GM21619 (cell line): Measurements from ENCODE around the gene CFAP46.
"Not testable (repeated sequence)": the region's sequence is repeated elsewhere in the genome, so short reads cannot be mapped to it uniquely, and the experiment has no call there.

Experiments
- ATAC-seq: cut with Tn5 transposase; IDR thresholded peaks from one replicate; pipeline ENCODE4 v1.9.1; 2021; ENCODE audit not compliant: unreplicated experiment

Gene CFAP46

DNA sequence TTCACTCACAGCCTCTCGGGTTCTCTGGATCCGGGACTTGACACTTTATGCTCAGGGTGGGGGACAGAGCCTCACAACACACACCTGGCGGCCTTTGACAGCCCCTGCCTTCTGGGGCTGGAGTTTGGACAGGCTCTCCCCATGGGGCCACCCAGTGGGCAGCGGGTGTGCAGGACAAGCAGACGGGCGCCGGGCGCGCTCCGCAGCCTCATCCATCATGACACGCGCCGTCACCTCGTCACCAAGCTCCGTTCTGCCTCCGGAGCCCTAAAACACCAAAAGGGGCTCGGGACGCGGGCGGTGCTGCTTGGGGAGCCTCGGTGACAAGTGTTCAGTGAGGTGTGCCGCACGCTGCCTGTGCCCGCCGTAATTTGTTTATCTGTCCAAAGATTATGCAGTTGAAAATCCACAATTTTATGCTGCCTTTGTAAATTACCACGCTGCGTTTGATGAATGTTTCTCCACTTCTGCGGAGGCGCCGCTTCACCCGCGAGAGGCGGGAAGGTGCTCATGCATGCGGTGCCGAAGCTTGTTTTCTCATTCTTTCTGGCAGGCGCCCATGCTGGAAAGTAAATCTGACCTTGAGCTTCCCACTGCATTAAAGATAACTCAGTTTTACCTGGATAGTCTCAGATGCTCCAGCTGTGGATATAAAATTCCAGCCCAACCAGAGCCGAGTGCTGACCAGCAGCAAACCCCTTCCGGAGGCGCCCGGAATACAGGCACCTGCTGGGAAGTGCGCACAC is 162.6 kb downstream of the CFAP46 start:
- no peak for ATAC-seq

DNA sequence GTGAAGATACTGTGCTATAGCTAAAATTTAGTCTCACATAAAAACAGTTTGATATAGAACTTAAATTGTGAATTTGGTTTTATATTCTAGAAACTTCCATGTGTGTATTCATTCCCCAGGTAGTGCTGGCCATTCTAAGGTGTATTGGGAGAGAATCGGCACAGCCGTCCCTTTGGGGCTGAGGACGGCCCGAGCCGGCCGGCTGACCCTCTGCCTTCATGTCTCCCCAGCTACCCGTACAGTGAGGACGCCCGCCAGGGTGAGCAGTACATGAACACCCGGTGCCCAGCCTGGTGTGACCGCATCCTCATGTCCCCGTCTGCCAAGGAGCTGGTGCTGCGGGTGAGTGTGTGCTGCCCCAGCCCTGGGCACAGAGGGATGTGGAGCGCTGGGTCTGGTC is 164.9 kb downstream of the CFAP46 start:
- no peak for ATAC-seq

DNA sequence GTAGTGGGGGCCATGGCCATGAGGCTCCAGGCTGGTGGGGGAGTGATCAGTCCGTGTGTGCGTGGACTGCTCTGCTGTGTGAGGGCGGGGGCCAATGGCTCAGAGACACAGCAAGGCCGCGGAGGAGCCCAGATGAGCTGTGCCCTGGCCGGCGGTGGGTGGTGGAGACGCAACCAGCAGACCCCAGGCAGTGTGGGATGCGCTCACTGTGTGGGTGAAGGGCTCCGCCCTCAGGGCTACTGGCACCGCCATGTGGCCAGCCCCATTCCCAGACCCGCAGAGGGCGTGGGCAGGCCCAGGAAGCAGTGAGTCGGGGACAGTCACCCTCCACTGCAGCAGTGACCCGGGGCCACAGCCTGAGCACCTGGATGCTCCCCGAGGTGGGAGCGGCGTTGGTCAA is 165.5 kb downstream of the CFAP46 start:
- no peak for ATAC-seq

DNA sequence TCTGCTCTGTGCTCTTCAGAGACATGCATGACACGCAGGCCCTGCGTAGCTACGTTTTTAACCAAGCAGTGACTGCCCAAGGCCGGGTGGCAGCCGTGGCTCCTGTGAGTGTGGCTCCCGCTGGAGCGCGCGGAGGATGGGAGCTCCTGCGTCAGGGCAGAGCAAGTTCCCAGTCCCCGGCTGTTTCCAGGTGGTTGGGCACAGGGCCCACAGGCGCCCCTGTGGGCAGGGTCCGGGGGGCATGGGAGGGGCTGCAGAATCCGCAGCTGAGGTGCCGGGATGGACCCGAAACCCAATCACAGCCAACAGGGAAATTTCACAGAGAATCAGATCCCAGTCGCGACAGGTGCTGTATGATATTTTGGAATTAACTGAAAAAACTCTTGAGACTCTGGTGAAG is 166.2 kb downstream of the CFAP46 start:
- no peak for ATAC-seq

DNA sequence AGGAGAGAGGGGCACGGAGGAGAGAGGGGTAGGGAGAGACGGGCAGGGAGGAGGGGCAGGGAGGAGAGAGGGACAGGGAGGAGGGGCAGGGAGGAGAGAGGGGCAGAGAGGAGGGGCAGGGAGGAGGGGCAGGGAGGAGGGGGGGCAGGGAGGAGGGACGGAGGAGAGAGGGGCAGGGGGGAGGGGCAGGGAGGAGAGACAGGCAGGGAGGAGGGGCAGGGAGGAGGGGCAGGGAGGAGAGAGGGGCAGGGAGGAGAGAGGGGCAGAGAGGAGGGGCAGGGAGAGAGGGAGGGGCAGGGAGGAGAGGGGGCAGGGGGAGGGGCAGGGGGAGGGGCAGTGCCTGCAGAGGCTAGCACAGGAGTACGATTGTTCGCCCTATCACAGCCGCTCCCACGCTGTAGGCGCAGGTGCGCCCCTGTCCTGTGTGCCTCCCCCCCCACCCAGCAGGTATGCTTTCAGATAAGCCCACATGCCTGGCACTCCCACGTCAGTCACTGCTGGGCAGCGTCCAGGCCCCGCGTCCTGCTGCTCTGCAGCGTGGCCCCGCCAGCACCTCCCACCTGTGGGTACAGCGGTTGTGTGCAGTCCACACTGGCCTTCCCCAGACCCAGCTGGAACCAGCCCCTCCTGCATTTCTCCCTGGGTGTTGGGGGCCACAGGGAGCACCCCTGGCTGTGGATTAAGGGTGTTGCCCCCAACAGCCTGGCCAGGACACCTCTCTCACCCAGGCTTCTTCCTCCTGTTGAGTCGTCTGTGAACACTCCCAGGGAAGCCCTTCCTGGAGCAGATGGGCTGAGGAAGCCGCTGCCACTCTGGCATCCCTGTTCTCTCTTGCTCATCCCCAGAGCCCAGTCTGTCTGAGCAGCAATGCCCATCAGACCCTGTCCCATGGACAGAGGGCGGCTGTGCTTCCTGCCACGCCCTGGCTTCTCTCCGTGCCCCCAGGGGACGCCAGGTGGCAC is 167.2 kb downstream of the CFAP46 start:
- ATAC-seq, result no peak

DNA sequence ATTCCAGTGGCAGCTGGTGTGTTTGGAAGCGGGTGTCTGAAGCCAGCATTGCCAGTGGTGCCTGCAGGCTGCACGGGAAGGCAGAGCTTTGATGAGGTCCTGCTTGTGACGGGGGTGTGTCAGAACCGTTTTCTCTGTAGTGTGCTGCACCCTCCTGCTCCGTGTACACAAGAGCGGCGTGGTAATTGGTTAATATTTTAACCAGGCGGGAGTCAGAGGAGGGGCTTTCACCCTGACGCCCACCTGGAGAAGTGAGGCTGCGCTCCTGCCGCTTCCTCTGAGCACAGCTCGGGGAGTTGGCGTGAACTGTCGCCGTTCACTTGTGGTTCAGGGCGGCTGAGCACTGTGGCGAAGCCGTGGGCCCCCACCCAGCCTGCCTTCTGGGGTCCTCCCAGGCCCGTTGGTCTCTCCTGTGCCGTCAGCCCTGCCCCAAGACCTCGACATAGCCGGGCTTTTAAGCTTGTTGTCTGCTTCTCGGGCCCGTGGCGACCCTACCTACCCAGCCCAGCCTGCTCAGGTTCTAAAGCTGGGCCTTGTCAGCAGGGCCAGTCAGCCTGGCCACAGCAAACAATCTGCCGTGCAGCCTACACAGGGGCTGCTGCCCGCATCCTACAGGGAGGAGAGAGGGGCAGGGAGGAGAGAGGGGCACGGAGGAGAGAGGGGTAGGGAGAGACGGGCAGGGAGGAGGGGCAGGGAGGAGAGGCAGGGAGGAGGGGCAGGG is 168.0 kb downstream of the CFAP46 start:
- no peak for ATAC-seq

DNA sequence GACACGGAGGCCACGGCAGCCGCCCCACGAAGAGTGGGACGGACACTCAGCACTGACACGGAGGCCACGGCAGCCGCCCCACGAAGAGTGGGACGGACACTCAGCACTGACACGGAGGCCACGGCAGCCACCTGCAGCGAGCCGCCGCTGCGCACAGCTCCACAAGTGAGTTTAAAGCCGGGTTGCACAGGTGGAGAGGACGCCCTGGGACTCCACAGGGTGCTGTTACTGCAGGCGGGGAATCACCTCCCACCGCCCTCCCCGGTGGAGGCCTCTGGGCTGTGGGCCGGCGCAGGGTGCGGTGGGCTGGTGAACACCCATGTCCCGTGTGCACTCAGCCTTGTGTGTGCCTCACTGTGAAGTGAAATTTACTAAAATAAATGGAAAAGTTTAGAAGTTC is 169.6 kb downstream of the CFAP46 start:
- ATAC-seq, result not testable (repeated sequence)

DNA sequence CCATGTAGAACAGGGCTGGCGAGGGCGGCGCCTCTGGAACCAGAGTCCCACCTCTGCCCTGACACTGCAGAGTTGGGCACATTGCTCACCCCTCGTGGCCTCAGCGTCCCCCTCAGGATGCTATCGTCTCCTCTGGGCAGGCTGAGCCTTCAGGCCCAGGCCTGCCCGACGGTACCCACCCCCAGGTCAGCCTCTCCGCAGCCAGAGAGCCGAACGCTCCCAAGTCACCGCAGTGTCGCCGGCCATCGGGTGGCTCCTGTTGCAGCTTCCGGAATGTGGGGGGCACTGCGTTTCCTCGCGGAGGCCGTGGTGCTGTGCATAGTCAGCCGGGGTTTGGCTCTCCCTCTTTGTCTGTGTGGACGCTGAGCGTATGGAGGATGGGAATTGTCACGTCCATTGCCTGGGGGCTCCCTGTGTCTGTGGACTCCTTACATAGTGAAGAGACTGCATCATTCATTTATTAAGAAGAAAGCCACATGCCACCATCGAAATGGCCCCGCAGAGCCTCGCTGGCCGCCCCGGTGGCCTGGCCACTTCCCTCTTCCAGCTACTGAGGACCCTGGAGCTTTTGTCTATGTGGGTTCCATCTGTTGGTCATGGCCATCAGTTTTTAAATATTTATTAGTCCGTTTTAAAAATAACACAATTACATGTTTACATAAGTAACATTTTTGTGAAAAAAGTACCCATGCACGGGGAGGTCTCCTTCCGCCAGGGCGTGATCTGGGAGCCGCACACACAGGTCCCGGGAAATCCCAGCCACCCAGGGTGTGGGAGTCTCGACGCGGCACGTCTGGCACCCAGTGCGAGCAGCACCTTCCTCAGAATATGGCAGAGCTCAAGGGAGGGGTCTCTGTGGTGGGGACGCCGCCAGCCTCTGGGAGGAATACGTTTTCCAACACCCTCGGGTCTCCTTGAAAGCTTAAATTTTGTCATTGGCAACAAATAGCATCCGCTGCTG is 172.0 kb downstream of the CFAP46 start:
- no peak for ATAC-seq

DNA sequence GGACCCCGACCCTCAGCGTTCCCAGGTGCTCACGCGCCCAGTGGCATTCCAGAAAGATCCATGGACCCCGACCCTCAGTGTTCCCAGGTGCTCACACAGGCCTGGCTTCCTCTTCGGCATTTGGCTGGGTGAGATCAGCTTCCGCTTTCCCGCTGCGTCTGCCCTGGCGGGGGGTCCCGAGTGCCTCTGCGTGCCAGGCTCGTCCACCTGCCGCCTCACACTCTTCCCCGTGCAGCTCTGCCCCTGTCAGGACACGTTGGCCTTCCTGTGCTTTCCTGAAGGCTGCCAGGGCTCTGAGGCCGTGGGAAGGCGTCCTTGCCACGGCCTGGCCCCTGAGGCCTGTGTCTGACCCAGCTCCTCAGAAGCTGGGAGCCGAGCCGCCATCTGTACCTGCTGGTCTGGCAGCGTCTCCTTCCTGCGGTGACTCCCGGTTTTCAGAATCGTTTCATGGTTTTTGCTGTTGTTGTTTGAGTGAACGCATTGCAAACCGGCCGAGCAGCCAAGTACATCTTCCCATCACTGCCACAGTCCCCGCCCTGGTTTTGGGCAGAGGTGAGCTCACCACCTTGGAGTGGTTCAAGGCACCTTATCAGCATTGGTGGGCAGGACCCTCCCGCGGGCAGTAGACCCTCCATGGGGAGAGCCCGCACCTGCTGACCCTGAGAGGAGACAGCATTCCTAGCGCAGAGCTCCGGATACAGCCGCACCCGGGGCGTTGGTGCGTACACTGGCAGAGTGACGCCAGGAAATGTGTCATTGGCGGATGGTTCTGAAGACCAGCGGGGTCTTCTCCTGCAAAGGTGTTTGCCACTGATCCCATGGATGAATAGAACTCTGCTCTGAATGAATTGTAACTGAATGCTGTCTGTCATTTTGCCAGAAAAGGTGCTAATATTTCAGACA is 173.8 kb downstream of the CFAP46 start:
- ATAC-seq, result no peak

DNA sequence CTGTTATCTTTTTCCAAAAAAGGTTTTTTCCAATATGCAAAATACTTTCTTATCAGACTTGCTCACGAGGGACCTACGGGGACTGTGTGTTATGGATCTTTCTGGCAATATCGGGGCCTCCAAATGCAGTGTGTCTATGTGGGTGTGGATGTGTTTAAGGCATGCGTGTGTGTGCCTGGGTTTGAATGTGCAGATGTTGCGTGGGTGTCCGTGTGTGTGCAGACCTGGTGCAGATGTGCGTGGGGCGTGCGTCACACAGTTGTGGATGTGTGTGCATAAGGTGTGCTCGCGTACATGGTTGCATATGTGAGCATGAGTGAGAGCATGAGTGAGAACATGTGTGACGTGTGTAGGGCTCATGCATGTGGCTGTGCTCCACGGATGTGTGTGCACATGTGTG is 176.1 kb downstream of the CFAP46 start:
- no peak for ATAC-seq

DNA sequence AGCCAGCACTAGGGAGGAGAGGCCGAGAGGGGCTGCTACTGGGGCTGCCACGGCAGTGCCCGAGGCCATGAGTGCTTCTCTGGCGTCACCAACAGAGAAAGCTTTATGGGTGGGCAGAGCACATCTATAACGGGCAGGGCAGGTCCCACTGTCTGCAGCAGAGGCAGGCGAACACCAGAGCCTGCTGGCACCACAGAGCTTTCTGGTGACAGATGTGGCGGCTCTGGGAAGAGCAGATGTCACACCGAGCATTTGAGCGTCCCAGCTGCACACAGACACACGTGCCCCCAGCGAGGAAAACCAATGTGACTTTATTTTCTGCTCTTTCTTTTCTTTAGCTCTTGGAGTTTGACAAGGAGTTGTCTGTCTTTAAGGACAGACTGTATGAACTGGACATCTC is 176.9 kb downstream of the CFAP46 start:
- ATAC-seq, result no peak

DNA sequence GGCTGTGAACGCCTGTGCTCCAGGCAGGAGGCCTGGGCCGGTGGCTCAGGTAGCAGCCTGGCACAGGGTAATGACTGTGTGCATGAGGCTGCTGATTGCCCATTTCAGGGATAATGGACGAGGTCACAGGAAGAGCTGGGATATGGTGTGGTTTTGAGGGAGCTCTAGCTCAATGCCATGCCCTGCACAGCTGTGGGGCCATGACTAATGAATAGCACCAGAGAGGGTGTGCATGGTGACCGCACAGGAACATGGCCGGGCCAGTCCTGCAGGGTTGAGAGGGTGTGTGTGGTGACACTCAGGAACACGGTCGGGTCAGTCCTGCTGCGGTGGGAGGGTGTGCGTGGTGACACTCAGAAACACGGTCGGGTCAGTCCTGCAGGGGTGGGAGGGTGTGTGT is 178.3 kb downstream of the CFAP46 start:
- no peak for ATAC-seq

DNA sequence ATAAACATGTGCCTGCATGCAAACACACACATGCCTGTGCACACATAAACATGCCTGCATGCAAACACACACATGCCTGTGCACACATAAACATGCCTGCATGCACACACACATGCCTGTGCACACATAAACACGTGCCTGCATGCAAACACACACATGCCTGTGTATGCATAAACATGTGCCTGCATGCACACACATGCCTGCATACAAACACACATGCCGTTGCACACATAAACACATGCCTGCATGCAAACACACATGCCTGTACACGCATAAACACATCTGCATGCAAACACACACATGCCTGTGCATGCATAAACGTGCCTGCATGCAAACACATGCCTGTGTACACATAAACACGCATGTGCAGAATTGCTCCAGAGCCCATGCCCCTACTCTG is 178.8 kb downstream of the CFAP46 start:
- ATAC-seq, result no peak

DNA sequence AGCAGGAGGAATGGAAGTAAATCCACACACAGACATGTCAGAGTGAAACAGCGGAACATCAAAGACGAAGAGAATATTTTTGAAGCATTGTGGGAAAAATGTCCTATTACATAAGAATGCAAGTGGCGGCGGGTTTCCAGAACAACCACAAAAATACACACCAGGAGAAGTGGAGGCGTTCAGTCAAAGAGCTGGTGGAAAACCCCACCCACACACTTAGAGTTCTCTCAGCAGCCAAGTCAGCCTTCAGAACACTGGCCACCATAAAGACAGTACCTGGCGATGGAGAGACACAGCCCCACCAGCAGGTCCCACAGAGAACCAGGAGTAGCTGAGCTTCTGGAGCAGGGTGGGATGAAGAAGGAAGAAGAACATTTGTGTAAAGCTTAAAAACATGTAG is 180.1 kb downstream of the CFAP46 start:
- ATAC-seq, result no peak

DNA sequence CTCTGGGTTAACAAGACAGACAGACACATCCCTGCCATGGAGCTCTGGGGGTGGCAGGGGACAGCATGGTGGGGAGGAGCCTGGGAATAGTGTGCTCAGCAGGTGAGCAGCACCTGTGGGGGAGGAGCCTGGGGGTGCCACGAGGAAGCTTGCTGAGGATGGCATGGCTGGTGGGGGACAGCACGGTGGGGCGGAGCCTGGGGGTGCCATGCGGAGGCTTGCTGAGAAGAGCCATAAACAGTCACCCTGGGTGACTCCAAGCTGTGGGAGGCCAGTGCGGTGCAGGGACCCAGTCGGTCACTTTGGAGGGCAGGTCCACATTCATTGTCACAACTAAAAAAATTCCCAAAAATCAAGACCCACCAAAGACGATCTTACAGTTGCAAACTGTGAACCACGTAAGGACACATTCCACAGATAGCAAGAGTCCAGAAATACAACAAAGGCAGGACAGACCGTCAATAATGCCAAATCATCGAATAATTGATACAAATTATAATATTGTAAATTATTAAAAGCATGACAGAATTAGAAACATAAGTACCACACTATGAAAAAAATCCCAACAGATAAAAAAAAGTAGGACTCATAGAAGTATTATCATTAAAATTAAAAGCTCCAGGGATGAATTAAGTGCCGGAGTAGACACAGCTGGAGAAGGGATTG is 180.8 kb downstream of the CFAP46 start:
- no peak for ATAC-seq

DNA sequence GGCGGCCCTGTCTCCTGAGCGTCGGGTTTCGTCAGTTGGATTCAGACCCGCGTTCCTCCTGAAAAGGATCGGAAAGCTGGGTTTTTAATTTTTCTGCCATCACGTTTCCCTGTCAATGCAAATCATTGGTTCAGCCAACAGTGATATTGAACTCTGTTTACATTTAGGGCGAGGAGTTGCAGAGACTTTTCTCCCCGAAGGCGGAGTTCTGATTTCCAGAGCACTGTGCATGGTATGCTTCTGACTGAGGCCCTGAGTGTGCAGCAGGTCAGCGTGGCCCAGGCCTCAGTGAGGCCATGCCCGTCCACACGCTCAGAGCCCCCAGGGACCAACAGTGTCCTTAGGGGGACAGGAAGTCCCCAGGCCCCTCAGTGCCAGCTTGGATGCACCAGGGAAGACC is 183.5 kb downstream of the CFAP46 start:
- ATAC-seq, result no peak
